ENCODE results near the gene HACD1.
"Not testable (repeated sequence)": the region's sequence is repeated elsewhere in the genome, so short reads cannot be mapped to it uniquely, and the experiment has no call there.

HACD1 gene

DNA sequence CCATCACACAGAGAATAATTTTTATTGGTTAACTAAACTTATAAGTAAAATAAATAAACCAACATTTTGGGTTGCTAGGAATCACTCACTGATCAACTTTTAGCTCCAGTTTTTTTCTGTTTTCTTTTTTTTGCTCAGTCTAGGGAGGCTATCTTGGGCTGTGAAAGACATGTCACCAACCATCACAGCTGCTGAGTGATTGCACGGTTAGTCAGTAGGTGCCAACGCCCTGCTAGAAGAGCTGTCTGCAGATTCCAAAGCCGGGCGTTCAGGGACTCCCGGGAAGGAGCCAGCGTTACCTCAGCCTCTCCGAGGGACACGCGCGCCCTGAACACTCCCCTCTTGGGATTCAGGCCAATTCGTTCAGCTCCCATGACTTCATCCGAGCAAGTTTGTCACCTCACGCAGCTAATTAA lies 26.2 kb upstream of the HACD1 start:
- no peak for DNase-seq

DNA sequence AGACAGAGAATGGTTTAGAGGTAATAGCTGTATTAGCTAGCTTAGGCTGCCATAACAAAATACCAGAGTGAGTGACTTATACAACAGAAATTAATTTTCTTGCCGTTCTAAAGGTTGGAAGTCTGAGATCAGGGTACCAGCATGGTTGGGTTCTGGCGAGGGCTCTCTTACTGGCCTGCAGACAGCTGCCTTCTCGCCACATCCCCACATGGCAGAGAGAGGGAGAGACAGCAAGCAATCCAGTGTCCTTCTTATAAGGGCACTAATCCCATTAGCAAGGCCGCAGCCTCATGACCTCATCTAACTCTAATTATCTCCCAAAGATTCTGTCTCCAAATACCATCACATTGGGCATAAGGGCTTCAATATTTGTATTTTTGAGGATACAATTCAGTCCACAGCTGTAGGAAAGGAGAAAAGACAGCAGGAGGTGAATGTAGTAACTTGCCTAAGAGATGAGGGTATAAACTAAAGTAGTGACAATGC lies 23.2 kb upstream of the HACD1 start:
- no peak for DNase-seq

DNA sequence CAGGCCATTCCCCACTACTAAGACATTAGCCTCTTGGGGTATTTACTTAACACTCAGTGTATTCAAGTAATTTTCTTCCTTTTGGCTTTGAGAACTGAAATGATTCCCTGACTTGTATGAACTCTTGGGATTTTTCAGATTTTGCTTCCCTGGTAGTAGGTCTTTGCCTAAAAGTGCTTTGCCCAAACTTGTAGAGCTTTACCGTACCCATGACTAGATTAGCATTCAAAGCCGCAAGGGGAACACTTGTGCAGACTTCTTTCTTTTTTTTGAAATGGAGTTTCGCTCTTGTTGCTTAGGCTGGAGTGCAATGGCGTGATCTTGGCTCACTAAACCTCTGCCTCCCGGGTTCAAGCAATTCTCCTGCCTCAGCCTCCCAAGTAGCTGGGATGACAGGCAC lies 20.7 kb upstream of the HACD1 start:
- DNase-seq = no peak

- no peak for DNase-seq
Measured at GRCh38 chr10:17633353-17633752, 16.2 kb upstream of the HACD1 start.

DNA sequence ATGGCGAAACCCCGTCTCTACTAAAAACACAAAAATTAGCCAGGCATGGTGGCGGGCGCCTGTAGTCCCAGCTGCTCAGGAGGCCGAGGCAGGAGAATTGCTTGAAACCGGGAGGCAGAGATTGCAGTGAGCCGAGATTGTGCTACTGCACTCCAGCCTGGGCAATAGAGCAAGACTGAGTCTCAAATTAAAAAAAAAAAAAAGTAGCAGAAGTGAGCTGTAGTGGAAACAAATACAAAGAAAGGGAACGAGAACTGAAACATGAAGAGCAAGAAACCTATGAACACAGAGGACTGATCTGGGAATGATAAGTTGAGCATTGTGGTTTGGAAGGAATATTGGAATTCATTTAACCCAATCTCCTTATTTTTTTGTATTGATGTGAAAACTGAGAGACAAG lies 15.4 kb upstream of the HACD1 start:
- DNase-seq = not testable (repeated sequence)

- no peak for DNase-seq
Measured at GRCh38 chr10:17626656-17627055, 9.5 kb upstream of the HACD1 start.

DNA sequence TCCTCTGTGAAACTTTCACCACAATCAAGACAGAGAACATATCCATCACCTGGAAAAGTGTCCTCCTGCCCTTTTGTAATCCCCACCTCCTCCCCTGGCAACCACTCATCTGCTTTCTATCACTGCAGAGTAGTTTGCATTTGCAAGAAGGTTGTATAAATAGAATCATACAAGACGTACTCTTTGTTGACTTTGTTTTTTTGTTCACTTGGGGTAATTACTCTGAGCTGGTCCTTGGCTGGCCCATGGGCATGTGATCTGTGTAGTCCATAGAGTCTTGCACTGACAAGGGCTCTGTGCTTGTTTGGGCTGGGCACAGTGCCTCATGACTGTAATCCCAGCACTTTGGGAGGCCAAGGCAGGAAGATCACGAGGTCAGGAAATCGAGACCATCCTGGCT lies 7.8 kb upstream of the HACD1 start:
- DNase-seq = no peak

DNA sequence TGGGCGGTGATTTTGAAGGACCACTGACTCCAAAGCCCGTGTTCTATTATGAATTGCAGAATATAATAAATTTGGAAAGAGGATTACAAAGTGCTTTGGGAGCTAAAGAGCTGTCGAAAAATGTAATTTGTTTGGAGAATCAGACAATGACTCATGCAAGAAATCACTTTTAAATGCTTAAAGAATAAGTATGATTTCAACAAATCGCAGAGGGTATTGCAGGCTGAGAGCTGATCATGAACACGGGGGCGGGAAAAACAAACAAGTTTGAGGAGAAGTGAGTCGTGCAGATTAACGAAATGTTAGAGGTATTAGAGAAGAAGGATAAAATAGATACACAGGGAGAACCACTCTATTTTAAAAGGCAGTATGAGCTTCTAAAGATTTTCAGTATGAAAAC lies 4.9 kb upstream of the HACD1 start:
- DNase-seq = no peak

GRCh38 chr10:17616403-17617030 lies 657 bp downstream of the HACD1 start:
- DNase-seq = peak in 1 of 2 experiments; percentile 31

GRCh38 chr10:17609523-17610079 lies 7.6 kb downstream of the HACD1 start:
- no peak for DNase-seq

GRCh38 chr10:17607603-17608332 lies 9.4 kb downstream of the HACD1 start:
- no peak for DNase-seq

DNA sequence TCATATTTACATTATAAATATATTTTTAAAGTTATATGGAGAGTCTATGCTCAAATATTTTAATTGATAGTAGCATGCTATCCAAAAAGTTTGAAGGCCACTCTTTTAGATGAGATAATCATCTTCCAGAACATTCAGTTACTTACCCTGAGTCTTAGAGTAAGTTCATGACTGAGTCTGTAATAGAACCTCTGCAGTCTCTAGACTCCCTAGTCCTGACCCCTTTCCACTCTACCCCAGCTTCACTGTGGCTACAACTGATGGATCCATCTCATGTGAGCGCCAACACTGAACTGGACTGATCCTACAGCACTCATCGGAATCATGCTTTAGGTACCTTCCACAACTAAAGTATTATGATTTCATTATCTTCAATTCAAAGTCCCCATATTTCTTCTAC lies 10.1 kb downstream of the HACD1 start:
- no peak for DNase-seq

DNA sequence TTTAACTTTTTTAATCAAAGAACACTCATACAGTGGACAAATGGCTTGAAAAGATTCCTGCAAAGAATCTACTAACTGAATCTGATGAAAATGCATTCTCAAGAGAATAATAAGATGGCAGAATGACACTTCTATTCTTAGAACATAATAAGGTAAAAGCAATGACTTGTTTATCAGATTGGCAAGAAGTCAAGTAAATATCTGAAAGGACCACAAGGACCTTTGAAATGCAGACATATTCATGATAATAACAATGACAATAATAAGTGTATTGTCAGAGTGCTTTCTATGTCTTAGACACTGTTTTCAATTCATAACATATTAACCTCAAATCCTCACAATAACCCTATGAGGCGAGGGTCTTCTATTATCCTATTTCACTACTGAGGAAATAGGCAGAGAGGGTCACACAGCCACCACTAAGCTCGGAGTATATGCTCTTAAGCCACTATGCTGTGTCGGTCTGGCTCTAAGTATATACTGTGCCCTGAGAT lies 10.6 kb downstream of the HACD1 start:
- no peak for DNase-seq

DNA sequence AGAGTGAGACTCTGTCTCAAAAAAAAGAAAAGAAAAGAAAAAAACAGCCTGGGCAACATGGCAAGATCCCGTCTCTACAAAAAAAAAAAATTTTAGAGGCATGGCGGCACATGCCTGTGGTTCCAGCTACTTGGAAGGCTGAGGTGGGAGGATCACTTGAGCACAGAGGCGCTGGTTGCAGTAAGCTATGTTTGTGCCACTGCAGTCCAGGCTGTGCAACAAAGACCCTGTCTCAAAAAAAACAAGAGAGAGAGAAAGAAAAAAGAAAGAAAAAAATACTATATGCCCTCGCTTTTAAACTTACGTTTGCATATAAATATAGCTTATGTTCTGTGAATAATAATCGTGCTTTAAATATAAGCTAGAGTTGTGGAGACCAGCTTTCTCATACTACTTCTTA lies 11.2 kb downstream of the HACD1 start:
- no peak for DNase-seq

GRCh38 chr10:17599089-17599488 lies 18.1 kb downstream of the HACD1 start:
- no peak for DNase-seq

DNA sequence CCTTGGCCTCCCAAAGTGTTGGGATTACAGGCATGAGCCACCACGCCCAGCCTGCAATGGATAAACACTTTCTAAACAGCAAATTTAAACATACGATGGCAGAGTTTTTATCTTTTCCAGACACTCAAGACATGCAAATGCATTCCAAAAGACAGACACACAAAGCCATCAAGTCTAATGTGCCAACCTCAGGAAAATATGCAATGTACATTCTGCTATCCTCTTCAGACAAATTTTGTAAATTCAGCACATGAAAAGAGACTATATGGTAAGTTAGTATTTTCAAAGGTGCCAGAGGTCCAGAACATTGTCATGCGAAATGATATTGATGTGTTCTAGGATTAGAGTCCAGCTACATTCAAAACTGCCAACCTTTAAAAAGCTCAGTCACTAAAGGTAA lies 19.8 kb downstream of the HACD1 start:
- no peak for DNase-seq

GRCh38 chr10:17590969-17591645 lies 26.1 kb downstream of the HACD1 start:
- no peak for DNase-seq

DNA sequence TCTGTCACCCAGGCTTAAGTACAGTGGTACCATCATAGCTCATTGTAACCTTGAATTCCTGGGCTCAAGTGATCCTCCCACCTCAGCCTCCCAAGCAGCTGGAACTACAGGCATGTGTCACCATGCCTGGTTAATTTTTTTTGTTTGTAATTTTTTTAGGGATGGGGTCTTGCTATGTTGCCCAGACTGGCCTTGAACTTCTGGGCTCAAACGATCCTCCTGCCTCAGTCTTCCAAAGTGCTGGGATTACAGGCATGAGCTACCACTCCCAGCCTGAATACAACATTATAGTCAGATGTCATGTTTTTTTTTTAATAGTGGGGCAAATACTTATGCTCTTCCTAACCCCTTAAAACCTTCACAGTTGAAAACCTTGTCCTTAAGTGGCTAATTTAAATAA lies 27.9 kb downstream of the HACD1 start:
- not testable (repeated sequence) for DNase-seq

DNA sequence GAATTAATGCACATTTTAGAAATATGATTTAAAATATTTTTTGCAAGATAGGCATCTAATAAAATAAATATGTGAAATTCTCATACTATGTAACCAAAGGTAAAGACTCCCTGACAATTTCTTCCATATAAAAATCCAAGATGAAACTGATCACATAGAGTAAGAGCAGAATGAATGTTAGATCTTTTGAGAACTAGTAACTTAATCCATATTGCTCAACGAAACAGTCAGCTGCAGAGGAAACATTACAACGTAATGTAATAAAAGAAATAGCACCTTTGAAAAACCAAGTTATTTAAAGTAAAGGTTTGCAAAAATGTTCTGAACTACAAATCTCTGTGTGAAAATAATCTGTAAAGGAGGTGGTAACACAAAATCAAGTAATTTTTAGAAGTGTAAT lies 28.8 kb downstream of the HACD1 start:
- DNase-seq = no peak

GRCh38 chr10:17587321-17587720 lies 29.9 kb downstream of the HACD1 start:
- not testable (repeated sequence) for DNase-seq

- no peak for DNase-seq
Measured at GRCh38 chr10:17586821-17587234, 30.3 kb downstream of the HACD1 start.

- DNase-seq = no peak
Measured at GRCh38 chr10:17585016-17585415, 32.2 kb downstream of the HACD1 start.

- DNase-seq = no peak
Measured at GRCh38 chr10:17580885-17581284, 36.3 kb downstream of the HACD1 start.

- no peak for DNase-seq
Measured at GRCh38 chr10:17578603-17579002, 38.6 kb downstream of the HACD1 start.

Measured in stimulated activated CD4-positive, alpha-beta T cell treated with anti-CD3 and anti-CD28 coated beads, Interleukin-4, amount 100 ng/mL, for 4 hours (primary cell).